SK-N-SH treated with all-trans-retinoic acid at 6 μM for 48 hours (cell line): ENCODE data around the gene SHANK1.

Experiments
- ATAC-seq: fragments of 200-7000 bp; cut with Tn5 transposase; 3 replicates; pipeline ENCODE4 v1.9.1; 2020; ENCODE audit warnings: mild to moderate bottlenecking, moderate library complexity
- ARNTL ChIP-seq: fragments of 450-650 bp; formaldehyde crosslinking; IDR thresholded peaks from 2 replicates; pipeline ENCODE4 v1.5.0; 2020; ENCODE audit warnings: low read depth, mild to moderate bottlenecking, moderate library complexity, borderline replicate concordance
- BACH2 ChIP-seq: fragments of 250-450 bp; sonication (Bioruptor Pico); IDR thresholded peaks from 2 replicates; pipeline ENCODE4 v1.9.0; 2021; ENCODE audit warnings: mild to moderate bottlenecking, borderline replicate concordance
- CREB5 ChIP-seq: fragments of 250-450 bp; sonication (Bioruptor Pico); IDR thresholded peaks from 2 replicates; pipeline ENCODE4 v1.5.1; 2020; ENCODE audit warnings: low read depth, mild to moderate bottlenecking, moderate library complexity
- CSDC2 ChIP-seq: fragments of 250-450 bp; sonication (Bioruptor Pico); IDR thresholded peaks from 2 replicates; pipeline ENCODE4 v1.5.0; 2020; ENCODE audit warnings: mild to moderate bottlenecking, moderate library complexity
- ESRRG ChIP-seq: fragments of 250-450 bp; sonication (Bioruptor Pico); IDR thresholded peaks from 2 replicates; pipeline ENCODE4 v1.6.1; 2021; ENCODE audit warnings: mild to moderate bottlenecking
- GLIS3 ChIP-seq: fragments of 250-450 bp; sonication (Bioruptor Pico); IDR thresholded peaks from 2 replicates; pipeline ENCODE4 v1.5.0; 2020; ENCODE audit warnings: mild to moderate bottlenecking, moderate library complexity
- ISL1 ChIP-seq: fragments of 250-450 bp; sonication (Bioruptor Pico); IDR thresholded peaks from 2 replicates; pipeline ENCODE4 v2.1.2; 2022; ENCODE audit warnings: mild to moderate bottlenecking, moderate library complexity
- OSR1 ChIP-seq: fragments of 250-450 bp; sonication (Bioruptor Pico); IDR thresholded peaks from 2 replicates; pipeline ENCODE4 v1.8.0; 2022; ENCODE audit warnings: moderate library complexity, mild to moderate bottlenecking, inconsistent platforms
- PPARA ChIP-seq: fragments of 250-450 bp; sonication (Bioruptor Pico); IDR thresholded peaks from 2 replicates; pipeline ENCODE4 v1.5.0; 2020; ENCODE audit warnings: mild to moderate bottlenecking, borderline replicate concordance
- RARB ChIP-seq: fragments of 250-450 bp; sonication (Bioruptor Pico); IDR thresholded peaks from 2 replicates; pipeline ENCODE4 v1.8.0; 2021; ENCODE audit warnings: mild to moderate bottlenecking, moderate library complexity
- SNAI2 ChIP-seq: fragments of 250-450 bp; sonication (Bioruptor Pico); IDR thresholded peaks from 2 replicates; pipeline ENCODE4 v1.5.0; 2020; ENCODE audit warnings: mild to moderate bottlenecking, moderate library complexity
- TCF4 ChIP-seq: fragments of 250-450 bp; sonication (Bioruptor Pico); IDR thresholded peaks from 2 replicates; pipeline ENCODE4 v1.8.0; 2021; ENCODE audit warnings: mild to moderate bottlenecking, moderate library complexity, borderline replicate concordance
- TOX ChIP-seq: fragments of 250-450 bp; sonication (Bioruptor Pico); IDR thresholded peaks from 2 replicates; pipeline ENCODE4 v1.8.0; 2021; ENCODE audit warnings: mild to moderate bottlenecking, moderate library complexity, borderline replicate concordance
- TSHZ2 ChIP-seq: fragments of 250-450 bp; sonication (Bioruptor Pico); IDR thresholded peaks from 2 replicates; pipeline ENCODE4 v1.5.0; 2020; ENCODE audit warnings: mild to moderate bottlenecking, moderate library complexity
- ZC3H10 ChIP-seq: fragments of 250-450 bp; sonication (Bioruptor Pico); IDR thresholded peaks from 2 replicates; pipeline ENCODE4 v1.5.1; 2021; ENCODE audit warnings: mild to moderate bottlenecking, moderate library complexity
- ZFP3 ChIP-seq: fragments of 250-450 bp; sonication (Bioruptor Pico); IDR thresholded peaks from 2 replicates; pipeline ENCODE4 v1.5.0; 2020; ENCODE audit warnings: mild to moderate bottlenecking, moderate library complexity
- ZNF565 ChIP-seq: fragments of 450-650 bp; formaldehyde crosslinking; conservative IDR thresholded peaks from 2 replicates; pipeline ENCODE4 v1.5.0; 2020; ENCODE audit warnings: low read depth, mild to moderate bottlenecking, moderate library complexity
- ZNF70 ChIP-seq: fragments of 450-650 bp; formaldehyde crosslinking; IDR thresholded peaks from 2 replicates; pipeline ENCODE4 v1.5.0; 2020; ENCODE audit warnings: mild to moderate bottlenecking, moderate library complexity
- ZNF8 ChIP-seq: fragments of 450-650 bp; formaldehyde crosslinking; IDR thresholded peaks from 2 replicates; pipeline ENCODE4 v1.5.0; 2020; ENCODE audit warnings: mild to moderate bottlenecking, moderate library complexity
- TF ChIP-seq, protein P1 (sequence below): fragments of 250-450 bp; sonication (Bioruptor Pico); IDR thresholded peaks from 2 replicates; pipeline ENCODE4 v1.5.1; 2021; ENCODE audit warnings: mild to moderate bottlenecking, moderate library complexity
- TF ChIP-seq, protein P2 (sequence below): fragments of 250-450 bp; sonication (Bioruptor Pico); IDR thresholded peaks from 2 replicates; pipeline ENCODE4 v1.8.0; 2021; ENCODE audit warnings: low read depth, mild to moderate bottlenecking, moderate library complexity, borderline replicate concordance

The SHANK1 gene

GRCh38 chr19:50703915-50704796 lies 15.4 kb downstream of the SHANK1 start:
- ATAC-seq, result no peak; the same call in 2 of the 3 replicates
- TF ChIP-seq ZNF8, result no peak
- no peak for TF ChIP-seq ZNF565 (CRISPR knock-in tag)
- no peak for TF ChIP-seq OSR1 (CRISPR knock-in tag)
- TF ChIP-seq TOX, result no peak
- no peak for TF ChIP-seq TCF4
- no peak for TF ChIP-seq ZFP3 (CRISPR knock-in tag)
- TF ChIP-seq ZC3H10 (CRISPR knock-in tag), result no peak
- no peak for TF ChIP-seq SNAI2 (CRISPR knock-in tag)
- TF ChIP-seq BACH2 (CRISPR knock-in tag), result no peak
- no peak for TF ChIP-seq ISL1 (CRISPR knock-in tag)
- TF ChIP-seq ZNF70 (CRISPR knock-in tag), result no peak
- TF ChIP-seq, protein P1, sequence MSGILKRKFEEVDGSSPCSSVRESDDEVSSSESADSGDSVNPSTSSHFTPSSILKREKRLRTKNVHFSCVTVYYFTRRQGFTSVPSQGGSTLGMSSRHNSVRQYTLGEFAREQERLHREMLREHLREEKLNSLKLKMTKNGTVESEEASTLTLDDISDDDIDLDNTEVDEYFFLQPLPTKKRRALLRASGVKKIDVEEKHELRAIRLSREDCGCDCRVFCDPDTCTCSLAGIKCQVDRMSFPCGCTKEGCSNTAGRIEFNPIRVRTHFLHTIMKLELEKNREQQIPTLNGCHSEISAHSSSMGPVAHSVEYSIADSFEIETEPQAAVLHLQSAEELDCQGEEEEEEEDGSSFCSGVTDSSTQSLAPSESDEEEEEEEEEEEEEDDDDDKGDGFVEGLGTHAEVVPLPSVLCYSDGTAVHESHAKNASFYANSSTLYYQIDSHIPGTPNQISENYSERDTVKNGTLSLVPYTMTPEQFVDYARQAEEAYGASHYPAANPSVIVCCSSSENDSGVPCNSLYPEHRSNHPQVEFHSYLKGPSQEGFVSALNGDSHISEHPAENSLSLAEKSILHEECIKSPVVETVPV (CRISPR knock-in tag), result no peak
- TF ChIP-seq GLIS3 (CRISPR knock-in tag), result no peak
- TF ChIP-seq, all 23 proteins: peak for 0

- no peak for TF ChIP-seq ESRRG (CRISPR knock-in tag)
- TF ChIP-seq, protein P2, sequence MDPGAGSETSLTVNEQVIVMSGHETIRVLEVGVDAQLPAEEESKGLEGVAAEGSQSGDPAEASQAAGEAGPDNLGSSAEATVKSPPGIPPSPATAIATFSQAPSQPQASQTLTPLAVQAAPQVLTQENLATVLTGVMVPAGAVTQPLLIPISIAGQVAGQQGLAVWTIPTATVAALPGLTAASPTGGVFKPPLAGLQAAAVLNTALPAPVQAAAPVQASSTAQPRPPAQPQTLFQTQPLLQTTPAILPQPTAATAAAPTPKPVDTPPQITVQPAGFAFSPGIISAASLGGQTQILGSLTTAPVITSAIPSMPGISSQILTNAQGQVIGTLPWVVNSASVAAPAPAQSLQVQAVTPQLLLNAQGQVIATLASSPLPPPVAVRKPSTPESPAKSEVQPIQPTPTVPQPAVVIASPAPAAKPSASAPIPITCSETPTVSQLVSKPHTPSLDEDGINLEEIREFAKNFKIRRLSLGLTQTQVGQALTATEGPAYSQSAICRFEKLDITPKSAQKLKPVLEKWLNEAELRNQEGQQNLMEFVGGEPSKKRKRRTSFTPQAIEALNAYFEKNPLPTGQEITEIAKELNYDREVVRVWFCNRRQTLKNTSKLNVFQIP (CRISPR knock-in tag), result no peak
- no peak for TF ChIP-seq BACH2 (CRISPR knock-in tag)
- TF ChIP-seq ZNF8, result no peak
- no peak for TF ChIP-seq CREB5 (CRISPR knock-in tag)
- no peak for TF ChIP-seq ZFP3 (CRISPR knock-in tag)
- TF ChIP-seq TSHZ2 (CRISPR knock-in tag), result no peak
- no peak for TF ChIP-seq ARNTL (CRISPR knock-in tag)
- no peak for TF ChIP-seq GLIS3 (CRISPR knock-in tag)
- TF ChIP-seq, protein P1 (CRISPR knock-in tag), result no peak
- TF ChIP-seq ISL1 (CRISPR knock-in tag), result no peak
- no peak for TF ChIP-seq RARB (CRISPR knock-in tag)
- no peak for TF ChIP-seq ZC3H10 (CRISPR knock-in tag)
- TF ChIP-seq ZNF565 (CRISPR knock-in tag), result no peak
- no peak for TF ChIP-seq TOX
- TF ChIP-seq OSR1 (CRISPR knock-in tag), result no peak
- no peak for TF ChIP-seq PPARA (CRISPR knock-in tag)
- TF ChIP-seq TCF4, result no peak
- no peak for TF ChIP-seq CSDC2
- no peak for ATAC-seq
Observed at GRCh38 chr19:50702871-50703829, 16.5 kb downstream of the SHANK1 start.
